Measurements from ENCODE around the gene TSPAN18.

Gene TSPAN18

GRCh38 chr11:44816761-44817160 is 90.0 kb downstream of the TSPAN18 start (continued):
- no peak for TF ChIP-seq OSR2 (tag by site-specific recombination; IDR thresholded peaks at IDR 0.05)
- TF ChIP-seq ZSCAN16 (tag by site-specific recombination; IDR thresholded peaks at IDR 0.05) = no peak
- TF ChIP-seq ZNF302 (tag by site-specific recombination; IDR thresholded peaks at IDR 0.05; ENCODE audit: low read depth) = no peak

GRCh38 chr11:44817207-44817949 is 90.6 kb downstream of the TSPAN18 start:
- H3K4me3 ChIP-seq (ENCODE audit: low read depth, low read length) = no peak overlapping the region
- no peak overlapping the region for H3K27ac ChIP-seq (ENCODE audit: extremely low read depth, low read depth, low read length)
- H3K4me1 ChIP-seq (ENCODE audit: control insufficient read depth, insufficient read depth, low read length) = no peaks in the 10 kb centered on the region
- POLR2A ChIA-PET = no interaction called here
- H3K9me3 ChIP-seq (ENCODE audit: control insufficient read depth, insufficient read depth, low read depth, low read length) = no peaks in the 10 kb centered on the region
- H3K36me3 ChIP-seq (ENCODE audit: control insufficient read depth in 2 of 2, insufficient read depth in 1 of 2, low read length in 2 of 2) = no peaks in the 10 kb centered on the region
- CTCF ChIA-PET = interaction anchor here (0.6 to 1.4 kb wide), 3 partner anchors 11 to 77 kb away, joined by 3 to 4 read pairs (median 4); no protein-coding TSS in a partner anchor
- TF ChIP-seq ZBTB44 (tag by site-specific recombination; IDR thresholded peaks at IDR 0.05) (no peak), GLIS2 (tag by site-specific recombination; IDR thresholded peaks at IDR 0.05) (no peak), PBX3 (CRISPR knock-in tag; IDR thresholded peaks at IDR 0.05) (no peak), ZNF354C (tag by site-specific recombination; IDR thresholded peaks at IDR 0.05; ENCODE audit: borderline replicate concordance, low read depth) (no peak), SALL2 (tag by site-specific recombination; IDR thresholded peaks at IDR 0.05; ENCODE audit: borderline replicate concordance) (no peak), ZNF768 (tag by site-specific recombination; IDR thresholded peaks at IDR 0.05) (no peak), ZNF223 (tag by site-specific recombination; IDR thresholded peaks at IDR 0.05) (no peak), GLI4 (tag by site-specific recombination; IDR thresholded peaks at IDR 0.05) (no peak), ZNF148 (tag by site-specific recombination; IDR thresholded peaks at IDR 0.05; ENCODE audit: borderline replicate concordance) (no peak), ZNF529 (tag by site-specific recombination; IDR thresholded peaks at IDR 0.05; ENCODE audit: insufficient replicate concordance) (no peak), ZNF10 (tag by site-specific recombination; IDR thresholded peaks at IDR 0.05) (no peak), ZBTB10 (tag by site-specific recombination; IDR thresholded peaks at IDR 0.05) (no peak), ZNF843 (tag by site-specific recombination; IDR thresholded peaks at IDR 0.05) (no peak), ZNF571 (tag by site-specific recombination; IDR thresholded peaks at IDR 0.05) (no peak), WT1 (tag by site-specific recombination; IDR thresholded peaks at IDR 0.05) (no peak), ZNF670 (tag by site-specific recombination; IDR thresholded peaks at IDR 0.05; ENCODE audit: low read depth) (no peak), ZBTB6 (tag by site-specific recombination; IDR thresholded peaks at IDR 0.05) (no peak)
